TTC549 (cell line): ENCODE results near the gene BCAS4.

ENCODE experiments used
- FAIRE-seq: peaks from 2 replicates; lab custom pipeline; 2012; peaks lifted over from hg19 to GRCh38; lab: Jason Lieb, UNC

Gene BCAS4

GRCh38 chr20:50855498-50856474 lies 60.9 kb downstream of the BCAS4 start:
- no peak for FAIRE-seq

GRCh38 chr20:50856475-50857041 lies 61.7 kb downstream of the BCAS4 start:
- no peak for FAIRE-seq

GRCh38 chr20:50857348-50857747 lies 62.5 kb downstream of the BCAS4 start:
- no peak for FAIRE-seq

DNA sequence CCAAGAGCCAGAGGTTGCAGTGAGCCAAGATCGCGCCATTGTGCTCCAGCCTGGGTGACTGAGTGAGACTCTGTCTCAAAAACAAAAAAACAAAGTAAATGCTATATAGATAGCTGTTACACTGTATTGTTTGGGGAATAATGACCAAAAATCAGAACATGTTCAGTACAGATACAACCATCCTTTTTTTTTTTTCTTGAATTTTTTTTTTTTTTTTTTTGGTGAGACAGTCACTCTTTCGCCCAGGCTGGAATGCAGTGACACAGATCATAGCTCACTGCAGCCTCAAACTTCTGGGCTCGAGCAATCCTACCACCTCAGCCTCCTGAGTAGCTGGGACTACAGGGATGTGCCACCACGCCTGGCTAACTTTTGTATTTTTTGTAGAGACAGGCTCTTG lies 63.7 kb downstream of the BCAS4 start:
- no peak for FAIRE-seq

- FAIRE-seq, result no peak
Measured at GRCh38 chr20:50859161-50859560, 64.3 kb downstream of the BCAS4 start.

- FAIRE-seq, result no peak
Measured at GRCh38 chr20:50861012-50861411, 66.2 kb downstream of the BCAS4 start.

DNA sequence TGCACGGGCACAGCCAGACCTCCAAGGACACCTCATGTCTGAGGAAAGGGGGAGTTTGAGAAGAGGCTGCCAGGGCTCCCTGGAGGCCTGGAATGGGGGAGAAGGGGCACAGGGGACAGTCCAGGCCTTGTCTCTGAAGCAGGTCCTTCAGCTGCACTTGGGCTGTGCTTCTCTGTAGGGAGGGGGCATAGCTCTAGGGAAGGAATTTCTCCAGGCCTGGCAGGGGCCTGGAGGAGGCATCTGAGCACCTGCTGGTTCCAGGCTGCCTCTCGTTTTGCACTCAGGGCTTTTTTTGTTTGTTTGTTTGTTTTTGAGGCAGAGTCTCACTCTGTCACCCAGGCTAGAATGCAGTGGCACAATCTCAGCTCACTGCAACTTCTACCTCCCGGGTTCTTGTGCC lies 67.7 kb downstream of the BCAS4 start:
- no peak for FAIRE-seq

DNA sequence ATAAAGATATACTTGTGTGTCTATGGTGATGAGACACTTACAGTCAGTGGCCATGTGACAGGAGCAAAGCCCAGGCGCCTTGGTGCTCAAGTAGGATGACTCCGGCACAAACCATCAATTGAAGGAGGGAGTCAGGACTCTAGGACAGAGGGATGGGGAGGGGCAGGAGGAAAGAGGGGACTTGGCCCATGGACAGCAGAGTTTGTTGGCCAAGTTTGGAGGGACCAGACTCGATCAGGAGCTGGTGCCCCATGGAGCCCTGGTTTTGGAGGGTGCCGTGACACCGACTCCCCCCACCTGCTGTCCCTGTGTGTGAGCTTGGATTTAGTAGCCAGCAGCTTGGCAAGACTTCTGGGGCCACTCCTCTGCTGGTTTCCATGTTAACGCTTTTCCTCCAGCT lies 70.3 kb downstream of the BCAS4 start:
- FAIRE-seq, result no peak

DNA sequence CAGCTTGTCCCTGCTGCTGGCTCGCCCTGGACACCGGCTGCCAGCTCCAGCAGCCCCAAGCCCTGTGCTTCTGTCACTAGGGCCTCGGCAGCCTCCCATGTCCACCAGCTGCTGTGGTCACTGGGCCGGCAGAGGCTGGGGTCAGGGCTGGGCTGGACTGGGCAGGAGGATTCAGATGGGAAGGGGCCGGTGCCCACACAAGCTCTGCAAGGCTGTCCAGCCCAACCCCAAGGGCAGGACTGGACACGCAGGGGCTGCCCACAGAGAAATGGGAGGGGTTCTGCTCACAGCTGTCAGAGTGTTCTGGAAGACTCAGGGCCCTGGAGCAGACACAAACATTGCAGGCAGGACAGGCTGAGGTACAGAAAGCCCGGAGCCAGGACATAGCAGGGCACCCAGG lies 70.7 kb downstream of the BCAS4 start:
- FAIRE-seq, result no peak

- no peak for FAIRE-seq
Measured at GRCh38 chr20:50866036-50866685, 71.3 kb downstream of the BCAS4 start.

DNA sequence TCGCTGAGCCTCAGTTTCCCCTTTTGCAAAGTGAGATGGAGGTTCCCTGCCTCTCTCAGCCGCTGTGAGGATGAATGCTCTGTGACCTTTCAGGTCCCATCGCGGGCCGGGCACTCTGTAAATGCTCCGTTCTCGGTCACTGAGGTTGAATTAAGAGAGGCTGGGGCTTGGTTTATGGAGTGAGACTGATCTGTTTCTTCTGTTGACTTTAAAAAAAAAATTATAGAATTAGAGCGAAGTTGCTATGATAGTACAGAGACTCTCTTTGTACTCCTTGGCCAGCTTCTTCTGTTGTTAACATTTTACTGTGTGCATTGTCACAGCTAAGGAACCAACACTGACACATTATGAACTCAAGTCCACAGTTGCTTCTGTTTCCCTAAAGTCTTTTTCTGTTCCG lies 72.0 kb downstream of the BCAS4 start:
- no peak for FAIRE-seq

DNA sequence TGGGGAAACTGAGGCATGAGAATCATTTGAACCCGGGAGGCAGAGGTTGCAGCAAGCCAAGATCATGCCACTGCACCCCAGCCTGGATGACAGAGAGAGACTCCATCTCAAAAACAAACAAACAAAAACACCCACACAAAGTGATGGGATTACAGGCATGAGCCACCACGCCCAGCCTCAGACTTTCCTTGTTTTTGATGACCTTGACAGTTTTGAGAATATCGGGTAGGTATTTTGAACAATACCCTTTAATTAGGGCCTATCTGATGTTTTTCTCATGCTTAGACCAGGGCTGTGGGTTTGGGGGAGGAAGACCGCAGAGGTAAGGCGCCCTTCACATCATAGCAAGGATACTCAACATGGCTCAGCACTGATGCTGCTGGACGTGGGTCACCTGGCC lies 72.9 kb downstream of the BCAS4 start:
- FAIRE-seq, result no peak

- no peak for FAIRE-seq
Measured at GRCh38 chr20:50868509-50869495, 73.9 kb downstream of the BCAS4 start.

- FAIRE-seq, result no peak
Measured at GRCh38 chr20:50870561-50871161, 75.8 kb downstream of the BCAS4 start.

- FAIRE-seq, result no peak
Measured at GRCh38 chr20:50872560-50873425, 77.9 kb downstream of the BCAS4 start.

DNA sequence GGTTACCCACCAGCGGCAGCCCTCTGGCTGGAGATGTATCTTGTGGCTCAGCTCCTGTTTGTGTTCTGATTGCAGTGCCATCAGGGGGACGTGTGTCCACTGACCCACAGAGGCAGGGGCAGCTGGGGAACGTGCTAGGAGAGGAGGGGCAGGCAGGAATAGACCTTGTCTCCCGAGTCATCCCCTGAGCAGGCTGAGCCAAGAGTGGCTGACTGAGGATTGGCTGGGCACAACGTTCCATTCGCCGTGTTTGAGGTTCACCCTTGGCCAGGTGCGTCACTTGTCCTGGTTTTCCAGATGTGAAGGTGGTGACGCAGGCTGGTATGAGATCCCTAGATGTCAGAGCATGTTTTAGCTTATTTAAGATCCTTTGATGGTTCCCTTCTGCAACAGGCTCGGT lies 78.7 kb downstream of the BCAS4 start:
- FAIRE-seq, result no peak

GRCh38 chr20:50874111-50874757 lies 79.4 kb downstream of the BCAS4 start:
- no peak for FAIRE-seq

- FAIRE-seq, result no peak
Measured at GRCh38 chr20:50874758-50875665, 80.2 kb downstream of the BCAS4 start.
